ENCODE results near the gene LEMD2. TPM values are rescaled to one million over a fixed set of nuclear protein-coding genes. Genes with fewer than 3 reads are reported as not detected.

Gene LEMD2
- total RNA-seq, 1 experiment from 2014 or later = 91.8 TPM

DNA sequence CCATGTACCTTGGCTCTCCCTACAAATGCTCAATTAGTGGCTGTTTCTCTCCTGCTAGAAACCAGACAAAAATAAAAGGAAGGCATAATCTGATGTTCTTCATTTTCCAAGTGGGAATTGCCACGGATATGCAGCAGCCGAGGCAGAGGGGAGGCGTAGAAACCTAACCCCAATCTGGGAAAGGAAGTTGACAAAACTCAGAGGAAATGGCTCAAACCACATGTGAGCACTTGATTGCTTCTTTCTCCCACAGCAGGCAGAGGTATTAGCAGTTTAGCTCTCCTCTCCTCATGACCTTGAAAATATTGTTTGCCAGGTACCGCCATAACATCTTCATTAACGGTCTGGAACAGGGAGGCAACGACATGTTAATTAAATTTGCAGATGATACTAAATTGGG is 18.7 kb upstream of the LEMD2 start:
- DNase-seq = no peak
- no peak overlapping the region for H2BK20ac ChIP-seq (ENCODE audit: low read depth, low read length, poor library complexity, severe bottlenecking)
- H3K23ac ChIP-seq (ENCODE audit: insufficient read length, low read depth, low read length) = no peak overlapping the region
- TF ChIP-seq, protein P1, sequence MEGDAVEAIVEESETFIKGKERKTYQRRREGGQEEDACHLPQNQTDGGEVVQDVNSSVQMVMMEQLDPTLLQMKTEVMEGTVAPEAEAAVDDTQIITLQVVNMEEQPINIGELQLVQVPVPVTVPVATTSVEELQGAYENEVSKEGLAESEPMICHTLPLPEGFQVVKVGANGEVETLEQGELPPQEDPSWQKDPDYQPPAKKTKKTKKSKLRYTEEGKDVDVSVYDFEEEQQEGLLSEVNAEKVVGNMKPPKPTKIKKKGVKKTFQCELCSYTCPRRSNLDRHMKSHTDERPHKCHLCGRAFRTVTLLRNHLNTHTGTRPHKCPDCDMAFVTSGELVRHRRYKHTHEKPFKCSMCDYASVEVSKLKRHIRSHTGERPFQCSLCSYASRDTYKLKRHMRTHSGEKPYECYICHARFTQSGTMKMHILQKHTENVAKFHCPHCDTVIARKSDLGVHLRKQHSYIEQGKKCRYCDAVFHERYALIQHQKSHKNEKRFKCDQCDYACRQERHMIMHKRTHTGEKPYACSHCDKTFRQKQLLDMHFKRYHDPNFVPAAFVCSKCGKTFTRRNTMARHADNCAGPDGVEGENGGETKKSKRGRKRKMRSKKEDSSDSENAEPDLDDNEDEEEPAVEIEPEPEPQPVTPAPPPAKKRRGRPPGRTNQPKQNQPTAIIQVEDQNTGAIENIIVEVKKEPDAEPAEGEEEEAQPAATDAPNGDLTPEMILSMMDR (conservative IDR thresholded peaks at IDR 0.05) = no peak
- Mint-ChIP-seq H3K4me1 (peaks cover 58 to 72% of the 10 kb centered on the region in 2 experiments), H3K4me3 (no peak overlapping the region), H3K9me3 (no peaks in the 10 kb centered on the region; a peak in 1 of 5 replicates), H3K27ac (no peak overlapping the region), H3K27me3 (ENCODE audit: low read depth) (peaks cover 5% of the 10 kb centered on the region; the same call in 1 of the 2 replicates), H3K36me3 (ENCODE audit: insufficient read depth in 1 of 3, low read depth in 3 of 3) (no peaks in the 10 kb centered on the region)
- no peaks in the 10 kb centered on the region for H3K23me2 ChIP-seq (ENCODE audit: insufficient read length, low read depth, low read length, poor library complexity, severe bottlenecking)
- no peak overlapping the region for H4K5ac ChIP-seq (ENCODE audit: insufficient read length, low read depth, low read length)
- H3K4ac ChIP-seq (ENCODE audit: low read depth, low read length) = no peak overlapping the region
- H3K27ac ChIP-seq (ENCODE audit: insufficient read length, low read depth, low read length) = no peak overlapping the region
- H3K4me1 ChIP-seq (ENCODE audit: insufficient read depth, low read length) = peaks cover 19% of the 10 kb centered on the region; the same call in 1 of the 2 replicates
- no peak overlapping the region for H3K18ac ChIP-seq (ENCODE audit: insufficient read length, low read depth, low read length)
- no peak overlapping the region for H3K4me2 ChIP-seq (ENCODE audit: insufficient read depth, insufficient read length, low read length)
- no peaks in the 10 kb centered on the region for H3K27me3 ChIP-seq (ENCODE audit: insufficient read depth, low read length)
- no peak overlapping the region for H2BK5ac ChIP-seq (ENCODE audit: insufficient read length, low read length)
- no peak overlapping the region for H2BK120ac ChIP-seq (ENCODE audit: low read depth, low read length, poor library complexity, severe bottlenecking)
- H3K56ac ChIP-seq (ENCODE audit: insufficient read length, low read depth, low read length) = no peak overlapping the region
- H3K79me1 ChIP-seq (ENCODE audit: insufficient read depth, low read depth, low read length, poor library complexity, severe bottlenecking) = no peaks in the 10 kb centered on the region
- H3K79me2 ChIP-seq (ENCODE audit: insufficient read depth, low read length) = no peaks in the 10 kb centered on the region
- H2AK5ac ChIP-seq (ENCODE audit: insufficient read length, low read length) = no peak overlapping the region
- H3K9ac ChIP-seq (ENCODE audit: extremely low read depth, insufficient read length, low read length) = no peak overlapping the region
- no peak overlapping the region for H3K14ac ChIP-seq (ENCODE audit: insufficient read depth, low read length)
- no peak overlapping the region for H3T11ph ChIP-seq (ENCODE audit: low read length)
- no peak overlapping the region for H2BK15ac ChIP-seq (ENCODE audit: low read depth, low read length)
- H3K9me3 ChIP-seq (ENCODE audit: control insufficient read depth, low read depth, low read length) = no peaks in the 10 kb centered on the region
- H4K91ac ChIP-seq (ENCODE audit: insufficient read length, low read depth, low read length) = no peak overlapping the region
- no peak overlapping the region for H4K8ac ChIP-seq (replicated peaks; ENCODE audit: insufficient read length, low read depth, low read length)
- no peak overlapping the region for H2AFZ ChIP-seq (ENCODE audit: low read length)
- WGBS (ENCODE audit: extremely low coverage, insufficient read length, low lambda C conversion rate) = no CpG with 5 or more reads among the region's 6 CpGs
- no peak overlapping the region for H2BK12ac ChIP-seq (ENCODE audit: insufficient read length, low read depth, low read length)
- H4K20me1 ChIP-seq (ENCODE audit: control insufficient read depth, insufficient read depth, insufficient read length) = no peaks in the 10 kb centered on the region
